Fibroblast of pulmonary artery (primary cell): ENCODE data around the gene AFM.

Experiments
- DNase-seq: peaks from one replicate; pipeline ENCODE4 v3.0.0-alpha.2; 2010; ENCODE audit warnings: low read depth
- H3K4me3 ChIP-seq: replicated peaks from 2 replicates; pipeline ENCODE4 v1.5.1; 2011; ENCODE audit warnings: low read depth, mild to moderate bottlenecking, control low read depth, low read length, moderate library complexity
- TF ChIP-seq, protein P1 (sequence below): IDR thresholded peaks from 2 replicates; pipeline ENCODE4 v1.5.1; 2011; ENCODE audit warnings: mild to moderate bottlenecking, control low read depth, low read length, inconsistent platforms; ENCODE audit errors: missing control alignments

The AFM gene

DNA sequence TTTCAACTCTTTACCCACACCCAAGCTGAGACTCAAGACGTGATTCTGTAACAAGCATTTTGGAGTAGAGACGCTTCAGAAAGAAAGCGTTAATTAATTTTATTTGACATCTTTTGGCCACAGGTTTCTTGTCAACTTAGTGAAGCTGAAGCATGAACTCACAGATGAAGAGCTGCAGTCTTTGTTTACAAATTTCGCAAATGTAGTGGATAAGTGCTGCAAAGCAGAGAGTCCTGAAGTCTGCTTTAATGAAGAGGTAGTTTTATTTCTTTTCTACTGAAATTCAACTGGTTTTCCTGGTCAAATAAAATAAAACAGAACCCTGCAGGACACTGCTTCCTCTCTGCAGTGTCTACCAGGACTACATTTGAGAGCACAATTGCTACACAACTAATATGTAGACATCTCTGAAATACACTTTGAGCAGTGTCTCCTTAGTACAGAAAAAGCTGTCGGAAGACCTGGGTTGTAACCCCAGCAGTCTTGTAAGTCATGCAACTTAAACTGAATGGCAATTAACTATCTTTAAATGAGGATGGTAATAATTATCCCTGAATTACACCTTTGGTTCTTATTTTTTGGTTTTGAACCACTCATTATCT is 20.2 kb downstream of the AFM start:
- H3K4me3 ChIP-seq, result no peak overlapping the region
- no peak for DNase-seq
- TF ChIP-seq, protein P1, sequence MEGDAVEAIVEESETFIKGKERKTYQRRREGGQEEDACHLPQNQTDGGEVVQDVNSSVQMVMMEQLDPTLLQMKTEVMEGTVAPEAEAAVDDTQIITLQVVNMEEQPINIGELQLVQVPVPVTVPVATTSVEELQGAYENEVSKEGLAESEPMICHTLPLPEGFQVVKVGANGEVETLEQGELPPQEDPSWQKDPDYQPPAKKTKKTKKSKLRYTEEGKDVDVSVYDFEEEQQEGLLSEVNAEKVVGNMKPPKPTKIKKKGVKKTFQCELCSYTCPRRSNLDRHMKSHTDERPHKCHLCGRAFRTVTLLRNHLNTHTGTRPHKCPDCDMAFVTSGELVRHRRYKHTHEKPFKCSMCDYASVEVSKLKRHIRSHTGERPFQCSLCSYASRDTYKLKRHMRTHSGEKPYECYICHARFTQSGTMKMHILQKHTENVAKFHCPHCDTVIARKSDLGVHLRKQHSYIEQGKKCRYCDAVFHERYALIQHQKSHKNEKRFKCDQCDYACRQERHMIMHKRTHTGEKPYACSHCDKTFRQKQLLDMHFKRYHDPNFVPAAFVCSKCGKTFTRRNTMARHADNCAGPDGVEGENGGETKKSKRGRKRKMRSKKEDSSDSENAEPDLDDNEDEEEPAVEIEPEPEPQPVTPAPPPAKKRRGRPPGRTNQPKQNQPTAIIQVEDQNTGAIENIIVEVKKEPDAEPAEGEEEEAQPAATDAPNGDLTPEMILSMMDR, result no peak

DNA sequence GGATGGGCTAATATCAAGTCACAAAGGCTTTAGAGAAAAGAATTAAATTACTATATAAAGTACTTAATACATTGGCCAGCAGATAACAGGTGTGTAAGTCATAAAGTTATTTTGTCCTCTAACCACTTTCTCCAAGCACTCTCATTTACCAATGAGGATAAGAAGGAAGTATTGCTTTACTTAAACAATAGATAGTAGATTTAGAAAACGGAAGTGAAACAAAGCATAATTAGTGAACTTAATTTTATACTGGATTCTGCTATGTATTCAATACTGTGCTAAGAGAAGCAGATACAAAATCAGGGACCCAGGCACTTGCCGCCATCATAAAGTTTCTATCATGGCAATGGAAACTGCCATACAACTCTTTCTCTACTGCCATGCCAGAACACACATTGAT is 24.0 kb downstream of the AFM start:
- no peak for DNase-seq
- TF ChIP-seq, protein P1, result no peak
- no peak overlapping the region for H3K4me3 ChIP-seq

DNA sequence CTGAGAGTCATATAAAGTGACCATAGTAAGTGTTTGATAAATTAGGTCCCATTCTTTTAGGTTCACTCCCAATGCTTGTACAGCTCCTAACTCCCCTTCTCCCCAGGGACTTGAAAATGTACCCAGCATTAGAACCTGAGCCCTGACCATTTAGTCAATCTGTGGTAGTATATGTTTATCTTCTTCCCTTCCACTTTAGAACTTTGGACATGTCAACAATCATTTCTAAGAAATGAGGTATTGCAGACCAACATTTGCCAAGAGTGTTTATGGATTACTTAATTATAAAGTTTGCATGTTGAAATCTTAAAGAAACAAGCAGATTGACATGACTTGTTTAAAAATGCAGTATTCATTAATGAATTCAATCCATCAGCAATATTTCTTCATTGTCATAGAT is 26.0 kb downstream of the AFM start:
- TF ChIP-seq, protein P1, result no peak
- DNase-seq, result no peak
- no peak overlapping the region for H3K4me3 ChIP-seq

DNA sequence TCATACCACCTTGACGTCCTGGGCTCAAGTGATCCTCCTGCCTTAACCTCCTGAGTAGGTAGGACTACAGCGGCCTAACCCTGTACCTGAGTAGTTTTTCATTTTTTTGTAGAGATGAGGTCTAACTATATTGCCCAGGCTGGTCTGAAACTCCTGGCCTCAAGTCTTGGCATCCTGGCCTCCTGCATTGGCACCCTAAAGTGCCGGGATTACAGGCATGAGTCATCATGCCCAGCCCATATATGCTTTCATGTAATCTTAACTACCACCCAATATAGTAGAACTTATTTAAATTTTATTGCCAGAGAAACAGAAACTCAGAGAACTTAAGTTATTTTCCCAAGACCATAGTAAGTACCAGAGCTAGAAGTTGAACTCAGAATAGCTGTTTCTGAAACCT is 27.1 kb downstream of the AFM start:
- DNase-seq, result no peak
- TF ChIP-seq, protein P1, result no peak

DNA sequence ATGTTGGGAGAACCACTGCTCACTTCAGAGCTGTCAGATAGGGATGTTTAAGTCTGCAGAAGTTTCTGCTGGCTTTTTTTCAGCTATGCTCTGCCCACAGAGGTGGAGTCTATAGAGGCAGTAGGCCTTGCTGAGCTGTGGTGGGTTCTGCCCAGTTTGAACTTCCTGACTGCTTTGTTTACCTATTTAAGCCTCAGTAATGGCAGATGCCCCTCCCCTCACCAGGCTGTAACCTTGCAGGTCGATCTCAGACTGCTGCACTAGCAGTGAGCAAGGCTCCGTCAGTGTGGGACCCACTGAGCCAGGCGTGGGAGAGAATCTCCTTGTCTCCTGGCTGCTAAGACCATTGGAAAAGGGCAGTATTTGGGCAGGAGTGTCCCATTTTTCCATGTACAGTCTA is 36.8 kb downstream of the AFM start:
- DNase-seq, result no peak
- TF ChIP-seq, protein P1, result no peak
- H3K4me3 ChIP-seq, result no peak overlapping the region

More for the DNA sequence above, 27.1 kb downstream of the AFM start:
- H3K4me3 ChIP-seq, result no peak overlapping the region

DNA sequence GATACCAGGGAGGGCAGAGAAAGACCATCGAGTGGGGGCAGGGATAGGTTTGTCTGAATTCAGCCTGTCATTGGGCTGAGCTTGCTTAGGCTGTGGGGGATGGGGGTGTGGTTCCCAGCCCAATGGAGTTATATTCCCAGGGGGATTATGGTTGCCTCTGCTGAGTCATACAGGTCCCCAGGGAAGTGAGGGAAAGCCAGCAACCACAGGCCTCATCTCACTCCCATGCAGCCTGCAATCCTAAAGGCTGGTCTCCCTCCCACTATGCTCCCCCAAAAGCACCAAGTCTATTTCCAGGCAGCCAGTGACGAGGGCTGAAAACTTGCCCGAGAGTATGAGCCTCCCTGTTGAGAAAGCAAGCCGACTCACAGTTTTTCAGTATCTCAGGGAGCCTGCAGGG is 39.3 kb downstream of the AFM start:
- TF ChIP-seq, protein P1, result no peak
- peak; percentile 65 for DNase-seq
- H3K4me3 ChIP-seq, result no peak overlapping the region

DNA sequence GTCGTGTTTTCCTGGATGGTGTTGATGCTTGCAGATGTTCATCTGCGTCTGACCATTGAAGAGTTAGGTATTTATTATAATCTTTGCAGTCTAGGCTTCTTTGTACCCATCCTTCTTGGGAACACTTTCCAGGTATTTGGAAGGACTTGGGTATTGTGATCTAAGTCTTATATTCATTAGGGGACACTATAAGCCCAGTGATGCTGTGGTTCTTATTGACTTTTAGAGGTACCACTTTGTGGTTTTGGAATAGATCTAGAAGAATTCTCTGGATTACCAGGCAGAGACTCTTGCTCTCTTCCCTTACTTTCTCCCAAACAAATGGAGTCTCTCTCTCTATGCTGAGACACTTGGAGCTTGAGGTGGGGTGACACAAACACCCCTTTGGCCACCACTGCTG is 41.6 kb downstream of the AFM start:
- H3K4me3 ChIP-seq, result no peak overlapping the region
- no peak for DNase-seq
- TF ChIP-seq, protein P1, result no peak
